Glomerular endothelial cell (primary cell): Measurements from ENCODE around the gene ZBED3. TPM values are rescaled to one million over a fixed set of nuclear protein-coding genes. Genes with fewer than 3 reads are reported as not detected.
"Not testable (repeated sequence)": the region's sequence is repeated elsewhere in the genome, so short reads cannot be mapped to it uniquely, and the experiment has no call there.

Source experiments
- DNase-seq: peaks from one replicate; pipeline ENCODE4 v3.0.0-alpha.2; 2011; ENCODE audit warnings: low read depth, low spot score; ENCODE audit errors: extremely low read depth
- total RNA-seq: library from RNA; depleted of rRNA; stranded (reverse); fragments of >200 nt; gene quantifications from 2 replicates; pipeline ENCODE4 v1.2.3, GENCODE V29; 2015

ZBED3 gene
- total RNA-seq, 1 donor from 2014 or later = 7.1 TPM

DNA sequence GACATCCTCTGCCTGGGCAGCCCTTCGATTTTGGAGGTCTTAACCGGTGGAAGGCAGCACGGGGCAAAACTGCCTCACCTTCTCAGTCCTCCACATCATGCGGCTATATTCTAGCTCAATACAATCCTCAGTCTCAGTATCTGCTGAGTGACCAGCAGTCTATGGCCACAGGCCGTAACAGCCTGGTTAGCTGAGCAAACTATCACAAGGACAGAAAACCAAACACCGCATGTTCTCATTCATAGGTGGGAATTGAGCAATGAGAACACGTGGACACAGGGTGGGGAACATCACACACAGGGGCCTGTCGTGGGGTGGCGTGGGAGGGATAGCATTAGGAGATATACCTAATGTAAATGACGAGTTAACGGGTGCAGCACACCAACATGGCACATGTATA is 6.6 kb downstream of the ZBED3 start:
- DNase-seq = not testable (repeated sequence)

DNA sequence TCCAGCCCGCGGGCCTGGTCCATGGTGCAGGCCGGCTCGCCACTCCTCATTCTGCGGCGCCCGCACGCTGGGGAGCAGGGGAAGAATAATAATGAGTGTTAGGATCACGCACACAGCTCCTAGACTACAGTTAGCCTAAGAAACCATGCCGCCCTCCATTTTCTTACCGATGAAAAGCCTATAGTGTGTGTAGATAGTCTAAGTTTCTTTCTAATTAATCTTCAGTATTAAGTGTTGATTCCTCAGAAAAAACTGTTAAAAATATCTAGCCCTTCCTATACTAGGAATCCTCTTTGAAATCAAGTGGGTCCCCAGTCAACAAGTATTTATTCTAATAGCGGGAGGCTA is 9.3 kb downstream of the ZBED3 start:
- no peak for DNase-seq

- no peak for DNase-seq
Measured at GRCh38 chr5:77076961-77077828, 9.9 kb downstream of the ZBED3 start.

DNA sequence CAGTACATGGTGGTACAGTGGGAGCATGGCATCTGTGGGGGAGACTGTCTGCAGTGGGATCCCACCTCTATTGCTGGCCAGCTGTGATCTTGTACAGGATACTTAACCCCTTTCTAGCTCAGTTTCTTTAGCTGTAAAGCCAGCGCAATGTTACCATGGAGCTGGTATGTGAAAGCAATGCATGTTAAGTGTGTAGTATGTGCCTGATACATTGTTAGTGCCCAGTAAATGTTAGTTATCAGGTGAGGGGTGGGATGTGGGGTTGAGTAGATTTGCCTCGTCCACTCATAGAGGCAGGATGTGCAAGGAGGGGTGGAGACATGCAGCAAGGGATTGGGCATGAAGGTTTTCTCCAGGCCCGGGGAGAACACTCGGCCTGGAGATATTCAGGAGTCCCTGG is 12.3 kb downstream of the ZBED3 start:
- DNase-seq = no peak

DNA sequence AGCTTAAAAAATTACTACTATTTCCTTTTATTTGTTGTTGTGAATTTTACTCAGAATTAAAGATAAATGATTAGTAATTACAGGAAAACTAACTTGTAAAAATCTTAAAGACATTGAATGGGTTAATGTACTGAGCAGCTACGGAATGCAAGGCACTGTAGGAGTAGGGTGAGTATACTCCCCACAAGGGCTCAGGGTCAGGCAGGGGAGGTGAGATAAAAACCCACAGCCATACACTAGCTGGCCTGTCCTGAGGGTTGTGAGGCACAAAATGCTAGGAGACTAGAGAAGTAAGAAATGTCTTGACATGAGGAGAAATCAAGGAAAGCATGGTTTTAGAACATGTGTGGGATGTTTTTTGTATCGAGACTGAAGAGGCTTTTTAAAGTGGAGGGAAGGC is 13.4 kb downstream of the ZBED3 start:
- no peak for DNase-seq

DNA sequence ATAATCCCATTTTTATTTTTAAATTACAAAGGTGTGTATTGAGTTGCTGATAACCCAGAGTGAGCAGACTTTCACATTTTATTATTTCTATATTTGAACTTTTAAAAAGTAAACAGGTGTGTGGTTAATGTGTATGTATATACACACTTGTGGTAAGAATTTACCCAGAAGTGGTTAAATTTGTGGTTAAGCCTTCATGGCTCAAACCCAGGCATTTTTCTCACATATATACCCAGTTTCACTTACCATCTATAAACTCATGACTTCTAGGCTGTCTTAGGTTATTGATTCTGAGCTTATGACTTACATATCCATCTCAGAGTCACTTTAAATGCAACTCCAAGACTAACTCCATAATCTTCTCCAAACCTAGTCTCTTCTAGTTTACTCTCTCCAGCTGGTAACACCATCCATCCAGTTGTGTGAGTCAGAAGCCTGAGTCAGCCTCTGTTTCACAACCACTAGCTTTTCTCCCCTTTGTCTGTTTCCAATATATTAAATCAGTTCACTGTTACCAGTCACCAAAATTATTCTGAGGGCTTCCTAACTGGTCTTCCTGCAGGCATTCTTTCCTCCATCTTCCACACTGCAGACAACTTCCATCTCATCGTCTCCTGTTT is 20.2 kb downstream of the ZBED3 start:
- DNase-seq = no peak

DNA sequence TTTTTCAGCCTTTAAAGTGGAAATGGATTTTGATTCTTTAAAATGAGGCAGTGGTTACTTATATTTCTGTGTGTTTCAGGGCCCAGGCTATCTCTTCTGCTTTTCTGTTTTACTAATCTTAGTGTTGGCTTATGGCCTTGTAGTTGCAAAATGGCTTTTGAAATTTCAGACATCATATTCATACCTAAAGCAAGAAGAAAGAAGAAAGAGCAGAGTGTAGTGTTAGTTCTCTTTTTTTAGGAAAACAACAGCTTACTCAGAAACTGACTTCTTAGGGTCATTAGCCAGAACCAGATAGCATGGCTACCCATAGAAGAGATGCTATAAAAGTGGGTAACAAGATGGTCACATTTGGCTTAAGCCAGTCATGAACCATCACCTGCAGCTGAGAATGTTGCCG is 20.9 kb downstream of the ZBED3 start:
- DNase-seq = no peak

GRCh38 chr5:77065256-77065655 is 21.8 kb downstream of the ZBED3 start:
- DNase-seq = no peak

DNA sequence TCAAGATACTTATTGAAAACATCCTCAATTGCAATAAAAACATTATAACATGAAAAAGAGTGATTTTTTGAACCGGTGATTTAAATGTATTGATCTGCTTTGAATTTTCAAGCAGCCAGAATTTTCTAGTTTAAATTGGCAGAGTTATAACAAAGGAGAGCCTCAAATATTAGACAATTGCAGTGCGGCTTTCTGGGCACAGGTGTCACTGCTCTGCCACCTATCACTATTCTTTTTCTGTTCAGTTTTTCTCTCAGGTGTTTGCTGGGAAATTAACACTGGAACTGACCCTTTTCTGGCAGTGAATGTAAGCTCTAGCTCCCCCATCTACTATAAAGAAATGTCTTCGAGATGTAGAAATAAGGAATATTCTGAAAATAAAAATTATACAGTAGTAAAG is 23.0 kb downstream of the ZBED3 start:
- no peak for DNase-seq

DNA sequence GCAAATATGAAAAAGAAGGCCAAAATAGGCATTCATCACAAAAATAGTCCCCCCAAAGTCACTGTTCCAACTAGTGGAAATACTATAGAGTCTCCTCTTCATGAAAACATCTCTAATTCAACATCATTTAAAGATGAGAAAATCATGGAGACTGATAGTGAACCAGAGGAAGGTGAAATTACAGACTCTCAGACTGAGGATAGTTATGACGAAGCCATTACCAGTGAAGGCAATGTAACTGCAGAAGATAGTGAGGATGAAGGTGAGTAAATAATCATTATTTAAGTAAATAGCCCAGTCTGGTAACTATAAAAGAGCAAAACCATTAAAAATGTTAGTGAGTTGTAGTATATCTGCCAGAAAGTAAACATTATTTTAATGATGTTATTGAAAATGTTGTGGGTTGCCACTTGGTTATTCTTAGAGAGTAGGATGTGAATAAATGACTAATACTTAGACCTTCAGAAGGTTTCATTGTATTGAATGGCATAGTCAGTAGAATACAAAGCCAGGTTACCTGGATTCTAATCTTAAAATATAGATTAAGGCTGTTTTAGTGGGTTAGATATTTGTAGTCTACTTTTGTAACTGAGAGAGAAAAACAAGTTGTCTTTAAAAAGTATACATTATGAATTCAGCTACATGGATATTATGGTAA is 40.5 kb downstream of the ZBED3 start:
- DNase-seq = no peak

GRCh38 chr5:77035950-77036349 is 51.1 kb downstream of the ZBED3 start:
- no peak for DNase-seq

DNA sequence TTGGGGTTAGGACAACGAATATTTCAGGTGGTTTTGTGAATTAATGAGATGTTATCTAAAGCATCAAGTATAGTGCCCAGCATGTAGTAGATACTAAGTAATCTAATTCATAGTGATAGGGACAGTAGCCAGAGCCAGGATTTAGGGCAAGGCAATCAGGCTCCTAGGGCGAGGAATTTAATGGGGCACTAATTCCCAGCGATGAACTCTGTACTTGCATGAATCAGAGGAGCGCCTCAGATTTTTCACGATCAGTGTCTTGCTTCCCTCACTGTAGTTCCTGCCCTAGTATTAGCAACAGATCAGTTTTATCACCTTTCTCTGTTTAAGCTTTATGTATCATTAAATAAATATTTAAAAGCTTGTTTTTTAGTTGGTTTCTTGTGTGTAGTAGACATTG is 53.7 kb downstream of the ZBED3 start:
- no peak for DNase-seq

DNA sequence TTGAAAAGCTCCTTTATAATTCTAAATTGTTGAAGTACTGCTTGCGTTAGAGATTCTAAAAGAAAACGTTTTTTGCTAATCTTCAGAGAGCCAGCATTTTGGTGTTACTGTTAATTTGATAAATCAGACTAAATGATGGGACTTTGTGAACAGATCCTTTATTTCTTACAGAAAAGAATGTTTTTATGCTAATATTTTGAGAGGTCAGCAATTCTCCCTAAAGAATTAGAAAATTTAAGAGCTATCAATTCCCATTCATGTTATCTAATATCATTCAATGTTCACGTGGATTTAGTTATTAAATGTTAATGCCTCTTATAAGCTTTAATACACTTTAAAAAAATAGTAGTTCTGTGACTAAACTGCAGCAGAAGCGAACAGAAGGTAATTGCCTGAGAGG is 54.5 kb downstream of the ZBED3 start:
- DNase-seq = no peak

- no peak for DNase-seq
Measured at GRCh38 chr5:77031891-77032290, 55.2 kb downstream of the ZBED3 start.

DNA sequence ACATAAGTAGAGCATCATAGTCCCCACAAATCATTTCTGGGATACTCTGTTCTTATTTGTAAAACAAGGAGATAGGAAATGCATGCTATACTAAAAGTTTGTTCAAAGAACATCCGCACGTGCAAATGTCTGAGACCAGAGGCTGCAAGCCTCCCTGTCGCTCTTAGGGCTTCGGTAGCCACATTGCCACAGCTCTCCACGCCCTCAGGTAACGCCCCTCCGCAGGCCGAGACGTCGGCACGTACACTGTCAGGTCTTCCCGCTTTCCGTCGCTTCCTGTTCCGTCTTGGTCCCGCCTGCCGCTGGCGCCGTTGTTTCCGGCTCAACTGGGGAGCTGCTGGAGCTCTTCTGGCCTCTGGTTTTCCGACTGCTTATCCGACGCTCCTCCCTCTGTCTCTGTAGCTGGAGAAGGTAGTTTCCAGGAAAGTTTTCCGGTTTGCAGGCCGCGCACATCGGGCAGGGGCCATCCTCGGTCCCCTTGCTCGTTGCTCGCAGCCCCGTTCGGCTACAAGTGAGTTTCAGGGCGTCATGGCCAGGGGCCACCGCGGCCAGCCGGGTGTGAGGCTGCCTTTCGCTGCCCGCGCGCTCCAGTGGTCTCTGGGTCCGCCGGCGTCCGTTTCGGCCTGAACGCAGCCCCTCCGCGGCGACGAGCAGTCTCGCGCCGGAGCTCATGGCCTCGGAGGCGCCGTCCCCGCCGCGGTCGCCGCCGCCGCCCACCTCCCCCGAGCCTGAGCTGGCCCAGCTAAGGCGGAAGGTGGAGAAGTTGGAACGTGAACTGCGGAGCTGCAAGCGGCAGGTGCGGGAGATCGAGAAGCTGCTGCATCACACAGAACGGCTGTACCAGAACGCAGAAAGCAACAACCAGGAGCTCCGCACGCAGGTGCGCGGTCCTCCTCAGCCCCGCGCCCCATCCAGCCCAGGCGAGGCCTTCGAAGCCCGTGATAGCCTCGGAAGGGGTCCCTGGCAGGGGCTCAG is 56.7 kb downstream of the ZBED3 start, which contains the start of gene AGGF1:
Gene AGGF1, plus strand, starts transcription at position 308 of the 975 bp plus-strand sequence. Its CDS starts 363 bp downstream, at position 671.
- peak; percentile 55 for DNase-seq

GRCh38 chr5:77029376-77029885 is 57.7 kb downstream of the ZBED3 start:
- DNase-seq = no peak

DNA sequence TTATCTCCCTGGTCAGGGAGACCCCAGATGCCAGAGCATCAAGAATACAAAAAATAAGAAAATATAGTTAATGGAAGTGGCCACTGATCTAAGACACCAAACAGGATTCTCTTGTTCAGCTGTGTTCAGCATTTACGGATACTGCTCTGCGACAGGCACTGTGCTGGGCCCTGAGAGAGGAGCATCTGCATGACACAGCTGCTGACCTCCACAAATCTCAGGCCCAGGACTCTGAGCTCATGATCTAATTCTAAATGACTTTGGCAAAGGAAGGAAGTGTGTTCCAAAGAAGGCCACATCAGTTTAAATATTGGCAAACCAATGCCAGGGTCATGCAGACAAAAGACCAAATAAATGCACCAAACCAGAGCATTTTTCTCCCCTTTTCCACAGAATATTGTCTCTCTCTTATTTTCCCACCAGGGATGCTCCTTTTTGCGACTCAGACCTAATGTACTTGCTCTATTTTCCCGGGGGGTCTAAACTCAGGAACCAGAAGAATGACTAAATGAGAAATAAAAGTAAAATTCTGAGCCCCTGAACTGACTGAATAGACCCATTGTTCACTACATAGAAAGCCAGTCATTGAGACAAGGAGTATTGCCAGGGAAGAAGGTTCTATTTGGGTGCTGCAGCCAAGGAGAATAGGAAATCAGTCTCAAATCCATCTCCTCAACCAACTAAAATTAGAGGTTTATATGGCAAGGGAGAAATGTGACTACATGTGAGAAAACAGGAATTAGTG is 58.3 kb downstream of the ZBED3 start:
- DNase-seq = no peak

GRCh38 chr5:77024490-77024889 is 62.6 kb downstream of the ZBED3 start:
- DNase-seq = no peak

- DNase-seq = no peak
Measured at GRCh38 chr5:77022511-77023417, 64.3 kb downstream of the ZBED3 start.
